Mucosa of descending colon (tissue), 3 donors: ENCODE results near the gene CASZ1. TPM values are rescaled to one million over a fixed set of nuclear protein-coding genes. Genes with fewer than 3 reads are reported as not detected.

Source experiments
- ATAC-seq: fragments of 200-7000 bp; cut with Tn5 transposase; one replicate; pipeline ENCODE4 v1.9.1; 2020; ENCODE audit warnings: mild to moderate bottlenecking, moderate library complexity
- DNase-seq, 3 donors: peaks; one replicate each; pipeline ENCODE4 v3.0.0-alpha.2; 2020
- H3K36me3 ChIP-seq: fragments of 200-600 bp; one replicate; pipeline ENCODE4 v1.8.0; 2021; ENCODE audit warnings: low read depth, mild to moderate bottlenecking
- H3K4me1 ChIP-seq: fragments of 200-600 bp; one replicate; pipeline ENCODE4 v1.8.0; 2021; ENCODE audit warnings: low read depth, mild to moderate bottlenecking
- H3K4me3 ChIP-seq: fragments of 200-600 bp; one replicate; pipeline ENCODE4 v1.8.0; 2021; ENCODE audit warnings: mild to moderate bottlenecking
- H3K9me3 ChIP-seq: fragments of 200-600 bp; one replicate; pipeline ENCODE4 v1.8.0; 2021; ENCODE audit warnings: mild to moderate bottlenecking
- CTCF ChIP-seq: fragments of 200-600 bp; IDR thresholded peaks from one replicate; pipeline ENCODE4 v1.8.0; 2022; ENCODE audit warnings: antibody characterized with exemption, mild to moderate bottlenecking
- intact Hi-C, 2 donors: fragments of 100-400 bp; cut with DNase I in 1 of 2; cut with micrococcal nuclease in 1 of 2; formaldehyde crosslinking; loops; one replicate each; pipeline versions ENCODE4 v1.11.0 to v1.11.1; 2022; cut with DNase I, micrococcal nuclease
- total RNA-seq, 3 donors: library from RNA; stranded (reverse); fragmentation: NEBNext Ultra II Directional in 2 of 3; extraction: Animal tissue kit (Norgen Biotek cat#: 25700) in 2 of 3; gene quantifications; one replicate each; pipeline versions ENCODE4 v1.2.1 to v1.2.4, GENCODE V29; 2021 to 2023
- donor health status: DM: no; HTN: no; CAD: no; lungs with moderate emphysema.
- donor health status: DM: no; HTN: no; CAD: no.
- donor health status: DM: no; HTN: yes; CAD: no.

The CASZ1 gene
- total RNA-seq, 3 donors from 2014 or later: 66.5 to 110 (median 84.5) TPM

GRCh38 chr1:10825592-10825991, 29.1 kb upstream of the CASZ1 start:
- intact Hi-C loops: no loop called here
- Histone ChIP-seq H3K9me3 (no peaks in the 10 kb centered on the region), H3K4me3 (no peak overlapping the region), H3K36me3 (no peaks in the 10 kb centered on the region), H3K4me1 (no peaks in the 10 kb centered on the region)
- no peak for ATAC-seq
- DNase-seq: no peak
- no peak for TF ChIP-seq CTCF

- intact Hi-C loops: no loop called here
- TF ChIP-seq CTCF: no peak
- ATAC-seq (peak; percentile 32), DNase-seq (no peak)
- H3K9me3 ChIP-seq: no peaks in the 10 kb centered on the region
- H3K4me1 ChIP-seq: no peaks in the 10 kb centered on the region
- H3K36me3 ChIP-seq: no peaks in the 10 kb centered on the region
- no peak overlapping the region for H3K4me3 ChIP-seq
Observed at GRCh38 chr1:10824821-10825540, 28.5 kb upstream of the CASZ1 start.

GRCh38 chr1:10823000-10823401, 26.6 kb upstream of the CASZ1 start:
- intact Hi-C loops: no loop called here
- no peak for TF ChIP-seq CTCF
- DNase-seq: no peak

GRCh38 chr1:10821388-10821787, 24.9 kb upstream of the CASZ1 start:
- ATAC-seq: no peak
- Histone ChIP-seq H3K9me3 (no peaks in the 10 kb centered on the region), H3K36me3 (no peaks in the 10 kb centered on the region), H3K4me3 (no peak overlapping the region), H3K4me1 (peaks cover 12% of the 10 kb centered on the region)
- DNase-seq: no peak
- no peak for TF ChIP-seq CTCF
- intact Hi-C loops: no loop called here

More at GRCh38 chr1:10823000-10823401, 26.6 kb upstream of the CASZ1 start:
- H3K4me1 ChIP-seq: peaks cover 12% of the 10 kb centered on the region
- no peaks in the 10 kb centered on the region for H3K36me3 ChIP-seq
- no peaks in the 10 kb centered on the region for H3K9me3 ChIP-seq
- no peak for ATAC-seq
- no peak overlapping the region for H3K4me3 ChIP-seq

GRCh38 chr1:10820422-10820821, 24.0 kb upstream of the CASZ1 start:
- Histone ChIP-seq H3K36me3 (no peaks in the 10 kb centered on the region), H3K9me3 (no peaks in the 10 kb centered on the region), H3K4me3 (no peak overlapping the region), H3K4me1 (peaks cover 19% of the 10 kb centered on the region)
- no peak for TF ChIP-seq CTCF
- intact Hi-C loops: no loop called here
- DNase-seq (no peak), ATAC-seq (no peak)
